ENCODE measurements around the gene OXLD1.

- no peak for TF ChIP-seq CTCF (conservative IDR thresholded peaks at IDR 0.05; ENCODE audit: low read depth, low read length)
- TF ChIP-seq EZH2 (IDR thresholded peaks at IDR 0.05; ENCODE audit: low read length, unreplicated experiment), result no peak
Measured at GRCh38 chr17:81651692-81652091, 14.7 kb downstream of the OXLD1 start.

Measured in PC-3 (cell line).